ENCODE measurements around the gene MCRS1.

DNA sequence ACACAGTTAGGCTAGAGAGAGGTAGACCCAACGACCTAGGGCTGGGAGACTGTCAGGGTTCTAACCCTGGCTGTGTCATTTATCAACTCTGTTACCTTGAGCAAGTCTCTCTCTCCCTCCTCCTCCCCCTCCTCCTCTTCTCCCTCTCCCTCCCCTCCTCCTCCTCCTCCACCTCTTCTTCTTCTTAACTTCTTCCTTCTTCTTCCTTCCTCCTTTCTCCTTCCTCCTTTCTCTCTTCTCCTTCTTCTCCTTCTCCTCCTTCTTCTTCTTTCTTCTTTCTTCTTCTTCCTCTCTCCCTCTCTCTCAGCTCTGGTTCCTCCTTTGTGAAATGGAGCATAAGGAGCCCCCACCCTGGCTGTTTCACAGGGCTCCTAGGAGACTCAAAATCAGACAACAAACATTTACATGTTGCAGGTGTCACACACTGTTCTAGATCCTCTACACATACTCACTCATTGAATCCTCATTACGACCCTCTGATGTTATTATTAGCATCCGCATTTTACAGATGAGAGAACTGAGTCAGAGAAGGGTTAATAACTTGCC, 31.3 kb downstream of the MCRS1 start:
- TF ChIP-seq CTCF (IDR thresholded peaks at IDR 0.05 in 4 of 5, conservative IDR thresholded peaks at IDR 0.05 in 1 of 5) (no peak), POLR2A (IDR thresholded peaks at IDR 0.05) (no peak)
